Stimulated activated CD8-positive, alpha-beta memory T cell treated with anti-CD3 and anti-CD28 coated beads, Interleukin-2, amount 100 ng/mL, for 48 hours (primary cell): ENCODE results near the gene INTS3.
A peak's percentile ranks its signal among the peaks of the same experiment; 100 is the strongest.

Experiments
- DNase-seq, 2 donors: peaks; one replicate each; pipeline ENCODE4 v3.0.0-alpha.2; 2020; ENCODE audit warnings: low read depth in 2 of 2

INTS3 gene, protein sequence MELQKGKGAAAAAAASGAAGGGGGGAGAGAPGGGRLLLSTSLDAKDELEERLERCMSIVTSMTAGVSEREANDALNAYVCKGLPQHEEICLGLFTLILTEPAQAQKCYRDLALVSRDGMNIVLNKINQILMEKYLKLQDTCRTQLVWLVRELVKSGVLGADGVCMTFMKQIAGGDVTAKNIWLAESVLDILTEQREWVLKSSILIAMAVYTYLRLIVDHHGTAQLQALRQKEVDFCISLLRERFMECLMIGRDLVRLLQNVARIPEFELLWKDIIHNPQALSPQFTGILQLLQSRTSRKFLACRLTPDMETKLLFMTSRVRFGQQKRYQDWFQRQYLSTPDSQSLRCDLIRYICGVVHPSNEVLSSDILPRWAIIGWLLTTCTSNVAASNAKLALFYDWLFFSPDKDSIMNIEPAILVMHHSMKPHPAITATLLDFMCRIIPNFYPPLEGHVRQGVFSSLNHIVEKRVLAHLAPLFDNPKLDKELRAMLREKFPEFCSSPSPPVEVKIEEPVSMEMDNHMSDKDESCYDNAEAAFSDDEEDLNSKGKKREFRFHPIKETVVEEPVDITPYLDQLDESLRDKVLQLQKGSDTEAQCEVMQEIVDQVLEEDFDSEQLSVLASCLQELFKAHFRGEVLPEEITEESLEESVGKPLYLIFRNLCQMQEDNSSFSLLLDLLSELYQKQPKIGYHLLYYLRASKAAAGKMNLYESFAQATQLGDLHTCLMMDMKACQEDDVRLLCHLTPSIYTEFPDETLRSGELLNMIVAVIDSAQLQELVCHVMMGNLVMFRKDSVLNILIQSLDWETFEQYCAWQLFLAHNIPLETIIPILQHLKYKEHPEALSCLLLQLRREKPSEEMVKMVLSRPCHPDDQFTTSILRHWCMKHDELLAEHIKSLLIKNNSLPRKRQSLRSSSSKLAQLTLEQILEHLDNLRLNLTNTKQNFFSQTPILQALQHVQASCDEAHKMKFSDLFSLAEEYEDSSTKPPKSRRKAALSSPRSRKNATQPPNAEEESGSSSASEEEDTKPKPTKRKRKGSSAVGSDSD

GRCh38 chr1:153727463-153728304, at the start of gene INTS3:
TSS of gene INTS3 (plus strand) at chr1:153728050. CDS start at chr1:153728635, 585 bp downstream.
- DNase-seq = peak; percentile 94 to 99

DNA sequence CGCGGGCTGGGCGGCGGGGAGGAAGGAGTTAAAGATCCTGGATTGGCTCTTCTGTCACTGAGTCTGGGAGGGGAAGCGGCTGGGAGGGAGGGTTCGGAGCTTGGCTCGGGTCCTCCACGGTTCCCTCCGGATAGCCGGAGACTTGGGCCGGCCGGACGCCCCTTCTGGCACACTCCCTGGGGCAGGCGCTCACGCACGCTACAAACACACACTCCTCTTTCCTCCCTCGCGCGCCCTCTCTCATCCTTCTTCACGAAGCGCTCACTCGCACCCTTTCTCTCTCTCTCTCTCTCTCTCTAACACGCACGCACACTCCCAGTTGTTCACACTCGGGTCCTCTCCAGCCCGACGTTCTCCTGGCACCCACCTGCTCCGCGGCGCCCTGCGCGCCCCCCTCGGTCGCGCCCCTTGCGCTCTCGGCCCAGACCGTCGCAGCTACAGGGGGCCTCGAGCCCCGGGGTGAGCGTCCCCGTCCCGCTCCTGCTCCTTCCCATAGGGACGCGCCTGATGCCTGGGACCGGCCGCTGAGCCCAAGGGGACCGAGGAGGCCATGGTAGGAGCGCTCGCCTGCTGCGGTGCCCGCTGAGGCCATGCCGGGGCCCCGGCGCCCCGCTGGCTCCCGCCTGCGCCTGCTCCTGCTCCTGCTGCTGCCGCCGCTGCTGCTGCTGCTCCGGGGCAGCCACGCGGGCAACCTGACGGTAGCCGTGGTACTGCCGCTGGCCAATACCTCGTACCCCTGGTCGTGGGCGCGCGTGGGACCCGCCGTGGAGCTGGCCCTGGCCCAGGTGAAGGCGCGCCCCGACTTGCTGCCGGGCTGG, 49.1 kb upstream of the INTS3 start, which contains the start of gene NPR1:
Gene NPR1 (plus strand): TSS at position 170 of the 818 bp plus-strand sequence. CDS start 421 bp downstream, at position 591.
- no peak for DNase-seq

- DNase-seq = no peak
Observed at GRCh38 chr1:153679337-153680119, 48.3 kb upstream of the INTS3 start.

DNA sequence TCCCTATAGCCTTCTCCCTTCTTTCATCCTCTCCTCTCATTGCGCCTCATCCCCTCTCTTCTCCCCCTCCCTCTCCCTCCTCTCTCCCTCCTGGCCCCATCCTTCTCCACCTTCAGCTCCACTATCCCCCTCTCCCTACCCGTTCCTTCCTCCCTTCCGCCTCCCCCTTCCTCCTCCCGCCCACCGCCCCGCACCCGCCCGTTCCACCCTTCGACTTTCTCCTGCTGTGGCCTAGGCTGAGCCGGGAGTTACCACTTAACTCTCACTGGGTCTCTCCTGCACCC, 47.8 kb upstream of the INTS3 start:
- DNase-seq = no peak

- no peak for DNase-seq
Observed at GRCh38 chr1:153682730-153683129, 45.1 kb upstream of the INTS3 start.

- DNase-seq = no peak
Observed at GRCh38 chr1:153683854-153684253, 44.0 kb upstream of the INTS3 start.

DNA sequence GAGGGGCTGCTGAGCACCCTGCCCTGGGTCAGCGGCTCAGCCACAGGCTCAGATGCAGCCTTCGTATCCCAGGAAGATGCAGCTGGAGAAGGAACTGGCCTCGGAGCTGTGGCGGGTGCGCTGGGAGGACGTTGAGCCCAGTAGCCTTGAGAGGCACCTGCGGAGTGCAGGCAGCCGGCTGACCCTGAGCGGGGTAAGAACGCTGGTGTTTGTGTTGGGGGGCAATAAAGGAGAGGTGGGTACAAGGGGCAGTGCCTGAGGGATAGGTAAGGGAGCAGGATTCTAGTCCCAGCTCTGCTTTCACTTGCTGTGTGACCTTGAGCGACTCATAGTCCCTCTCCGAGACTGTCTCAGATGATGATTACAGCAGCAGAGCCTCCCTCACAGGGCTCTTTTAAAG, 43.0 kb upstream of the INTS3 start:
- DNase-seq = no peak

GRCh38 chr1:153685544-153686340, 42.1 kb upstream of the INTS3 start:
- no peak for DNase-seq

DNA sequence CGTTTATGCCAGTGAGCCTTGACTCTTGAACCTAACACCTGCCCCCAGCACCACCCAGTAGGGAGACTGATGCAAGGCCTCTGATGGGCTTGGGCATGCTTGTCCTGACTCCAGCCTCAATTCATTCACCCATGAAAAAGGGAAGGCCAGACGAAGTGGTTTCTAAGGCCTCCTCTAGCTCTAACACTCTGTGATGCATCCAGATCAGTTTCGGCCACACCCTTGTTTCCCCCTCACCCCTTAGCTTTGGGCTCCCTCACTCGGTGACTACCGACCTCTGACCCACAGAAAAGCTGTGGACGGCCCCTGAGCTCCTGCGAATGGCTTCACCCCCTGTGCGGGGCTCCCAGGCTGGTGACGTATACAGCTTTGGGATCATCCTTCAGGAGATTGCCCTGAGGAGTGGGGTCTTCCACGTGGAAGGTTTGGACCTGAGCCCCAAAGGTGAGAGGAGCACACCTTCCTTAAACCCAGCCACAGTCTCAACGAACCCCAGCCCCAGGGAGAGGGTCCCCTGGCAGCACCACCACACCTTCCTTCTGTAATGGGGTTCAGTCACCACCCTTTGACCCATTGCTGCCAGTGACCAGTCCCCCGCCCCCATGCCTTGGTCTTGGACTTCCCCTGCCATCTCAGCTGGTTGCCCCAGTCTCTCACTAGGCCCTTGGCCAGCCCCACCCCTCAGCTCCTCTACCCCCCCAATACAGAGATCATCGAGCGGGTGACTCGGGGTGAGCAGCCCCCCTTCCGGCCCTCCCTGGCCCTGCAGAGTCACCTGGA, 40.3 kb upstream of the INTS3 start:
- DNase-seq = no peak

DNA sequence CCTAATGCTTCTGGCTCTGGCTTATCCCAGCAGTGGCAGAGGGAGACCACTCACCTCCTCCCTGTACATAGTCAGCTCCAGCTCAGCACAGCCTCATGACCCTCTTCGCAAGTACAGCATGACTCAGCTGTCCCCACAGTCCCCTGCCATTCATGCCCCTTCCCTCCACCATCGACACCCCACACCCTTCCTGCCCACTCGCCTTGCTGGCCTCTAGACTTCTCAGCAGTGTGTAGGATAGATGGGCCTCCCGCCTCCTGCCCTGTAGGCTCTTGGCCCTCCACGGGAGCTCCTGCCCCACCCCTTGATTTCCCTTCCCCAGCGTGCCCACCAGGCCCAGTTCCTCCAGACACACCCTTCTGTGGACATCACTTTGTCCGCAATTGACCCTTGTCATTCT, 39.6 kb upstream of the INTS3 start:
- DNase-seq = no peak

- DNase-seq = no peak
Observed at GRCh38 chr1:153688736-153689328, 39.0 kb upstream of the INTS3 start.

GRCh38 chr1:153693466-153693865, 34.4 kb upstream of the INTS3 start:
- DNase-seq = no peak

- no peak for DNase-seq
Observed at GRCh38 chr1:153696741-153697140, 31.1 kb upstream of the INTS3 start.

GRCh38 chr1:153697191-153698019, 30.4 kb upstream of the INTS3 start:
- DNase-seq = no peak

DNA sequence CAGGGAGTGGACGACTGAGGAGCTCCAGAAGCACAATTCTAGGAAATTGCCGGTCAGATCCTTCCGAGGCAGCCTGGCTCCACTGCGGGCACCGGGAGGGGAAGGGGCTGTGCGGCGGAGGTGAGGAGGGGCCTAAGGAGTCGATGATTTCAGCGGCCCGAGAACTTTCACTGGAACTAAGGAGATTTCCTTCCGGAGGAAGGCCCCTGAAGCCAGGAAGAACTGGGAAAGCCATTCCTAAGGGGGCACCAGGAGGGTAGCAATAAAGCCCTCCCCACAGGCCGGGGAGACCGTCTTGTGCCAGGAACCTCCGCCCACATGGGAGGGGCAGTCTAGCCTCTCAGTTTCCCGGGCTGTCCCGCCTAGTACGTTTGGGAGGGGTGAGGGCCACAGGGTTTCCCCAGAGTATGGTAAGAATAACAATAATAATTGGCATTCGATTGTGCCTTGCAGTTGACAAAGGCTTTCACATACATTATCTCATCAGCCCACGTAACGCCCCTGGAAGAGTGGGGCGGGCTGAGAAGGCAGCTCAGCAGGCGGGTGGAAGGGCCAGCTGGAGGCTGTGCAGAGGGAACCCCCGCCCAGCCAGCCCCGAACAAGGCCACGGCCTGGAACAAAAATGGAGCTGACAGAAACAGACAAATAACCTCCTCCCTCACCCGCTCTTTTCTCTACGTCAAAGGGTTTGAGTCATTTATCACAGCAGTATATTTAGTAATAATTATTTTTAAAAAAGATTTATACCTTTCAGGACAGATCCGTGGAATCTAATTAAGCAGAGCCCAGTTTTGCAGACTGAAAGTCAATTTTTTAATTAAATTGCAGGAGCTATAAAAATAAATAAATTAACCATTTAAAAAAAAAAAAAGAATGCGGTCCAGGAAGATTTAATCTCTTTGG, 29.6 kb upstream of the INTS3 start:
- DNase-seq = no peak
